SK-N-SH treated with all-trans-retinoic acid at 6 μM for 48 hours (cell line): ENCODE data around the gene TAS2R42.

Experiments used
- ATAC-seq: fragments of 200-7000 bp; cut with Tn5 transposase; 3 replicates; pipeline ENCODE4 v1.9.1; 2020; ENCODE audit warnings: mild to moderate bottlenecking, moderate library complexity
- ARNTL ChIP-seq: fragments of 450-650 bp; formaldehyde crosslinking; IDR thresholded peaks from 2 replicates; pipeline ENCODE4 v1.5.0; 2020; ENCODE audit warnings: low read depth, mild to moderate bottlenecking, moderate library complexity, borderline replicate concordance
- BACH2 ChIP-seq: fragments of 250-450 bp; sonication (Bioruptor Pico); IDR thresholded peaks from 2 replicates; pipeline ENCODE4 v1.9.0; 2021; ENCODE audit warnings: mild to moderate bottlenecking, borderline replicate concordance
- CSDC2 ChIP-seq: fragments of 250-450 bp; sonication (Bioruptor Pico); IDR thresholded peaks from 2 replicates; pipeline ENCODE4 v1.5.0; 2020; ENCODE audit warnings: mild to moderate bottlenecking, moderate library complexity
- ESRRG ChIP-seq: fragments of 250-450 bp; sonication (Bioruptor Pico); IDR thresholded peaks from 2 replicates; pipeline ENCODE4 v1.6.1; 2021; ENCODE audit warnings: mild to moderate bottlenecking
- GLIS3 ChIP-seq: fragments of 250-450 bp; sonication (Bioruptor Pico); IDR thresholded peaks from 2 replicates; pipeline ENCODE4 v1.5.0; 2020; ENCODE audit warnings: mild to moderate bottlenecking, moderate library complexity
- ISL1 ChIP-seq: fragments of 250-450 bp; sonication (Bioruptor Pico); IDR thresholded peaks from 2 replicates; pipeline ENCODE4 v2.1.2; 2022; ENCODE audit warnings: mild to moderate bottlenecking, moderate library complexity
- OSR1 ChIP-seq: fragments of 250-450 bp; sonication (Bioruptor Pico); IDR thresholded peaks from 2 replicates; pipeline ENCODE4 v1.8.0; 2022; ENCODE audit warnings: moderate library complexity, mild to moderate bottlenecking, inconsistent platforms
- PPARA ChIP-seq: fragments of 250-450 bp; sonication (Bioruptor Pico); IDR thresholded peaks from 2 replicates; pipeline ENCODE4 v1.5.0; 2020; ENCODE audit warnings: mild to moderate bottlenecking, borderline replicate concordance
- RARB ChIP-seq: fragments of 250-450 bp; sonication (Bioruptor Pico); IDR thresholded peaks from 2 replicates; pipeline ENCODE4 v1.8.0; 2021; ENCODE audit warnings: mild to moderate bottlenecking, moderate library complexity
- SNAI2 ChIP-seq: fragments of 250-450 bp; sonication (Bioruptor Pico); IDR thresholded peaks from 2 replicates; pipeline ENCODE4 v1.5.0; 2020; ENCODE audit warnings: mild to moderate bottlenecking, moderate library complexity
- TCF4 ChIP-seq: fragments of 250-450 bp; sonication (Bioruptor Pico); IDR thresholded peaks from 2 replicates; pipeline ENCODE4 v1.8.0; 2021; ENCODE audit warnings: mild to moderate bottlenecking, moderate library complexity, borderline replicate concordance
- TOX ChIP-seq: fragments of 250-450 bp; sonication (Bioruptor Pico); IDR thresholded peaks from 2 replicates; pipeline ENCODE4 v1.8.0; 2021; ENCODE audit warnings: mild to moderate bottlenecking, moderate library complexity, borderline replicate concordance
- ZC3H10 ChIP-seq: fragments of 250-450 bp; sonication (Bioruptor Pico); IDR thresholded peaks from 2 replicates; pipeline ENCODE4 v1.5.1; 2021; ENCODE audit warnings: mild to moderate bottlenecking, moderate library complexity
- ZFP3 ChIP-seq: fragments of 250-450 bp; sonication (Bioruptor Pico); IDR thresholded peaks from 2 replicates; pipeline ENCODE4 v1.5.0; 2020; ENCODE audit warnings: mild to moderate bottlenecking, moderate library complexity
- ZFP30 ChIP-seq: fragments of 450-650 bp; formaldehyde crosslinking; IDR thresholded peaks from 2 replicates; pipeline ENCODE4 v1.5.0; 2022; ENCODE audit warnings: mild to moderate bottlenecking, moderate library complexity
- ZNF565 ChIP-seq: fragments of 450-650 bp; formaldehyde crosslinking; conservative IDR thresholded peaks from 2 replicates; pipeline ENCODE4 v1.5.0; 2020; ENCODE audit warnings: low read depth, mild to moderate bottlenecking, moderate library complexity
- ZNF8 ChIP-seq: fragments of 450-650 bp; formaldehyde crosslinking; IDR thresholded peaks from 2 replicates; pipeline ENCODE4 v1.5.0; 2020; ENCODE audit warnings: mild to moderate bottlenecking, moderate library complexity
- TF ChIP-seq, protein P1 (sequence below): fragments of 250-450 bp; sonication (Bioruptor Pico); IDR thresholded peaks from 2 replicates; pipeline ENCODE4 v1.5.1; 2020; ENCODE audit warnings: low read depth, mild to moderate bottlenecking, moderate library complexity
- TF ChIP-seq, protein P2 (sequence below): fragments of 250-450 bp; sonication (Bioruptor Pico); IDR thresholded peaks from 2 replicates; pipeline ENCODE4 v1.8.0; 2020; ENCODE audit warnings: mild to moderate bottlenecking, moderate library complexity, borderline replicate concordance
- TF ChIP-seq, protein P3 (sequence below): fragments of 250-450 bp; sonication (Bioruptor Pico); IDR thresholded peaks from 2 replicates; pipeline ENCODE4 v1.5.1; 2021; ENCODE audit warnings: mild to moderate bottlenecking, moderate library complexity
- TF ChIP-seq, protein P4 (sequence below): fragments of 250-450 bp; sonication (Bioruptor Pico); IDR thresholded peaks from 2 replicates; pipeline ENCODE4 v1.5.0; 2020; ENCODE audit warnings: mild to moderate bottlenecking, moderate library complexity

The TAS2R42 gene

DNA sequence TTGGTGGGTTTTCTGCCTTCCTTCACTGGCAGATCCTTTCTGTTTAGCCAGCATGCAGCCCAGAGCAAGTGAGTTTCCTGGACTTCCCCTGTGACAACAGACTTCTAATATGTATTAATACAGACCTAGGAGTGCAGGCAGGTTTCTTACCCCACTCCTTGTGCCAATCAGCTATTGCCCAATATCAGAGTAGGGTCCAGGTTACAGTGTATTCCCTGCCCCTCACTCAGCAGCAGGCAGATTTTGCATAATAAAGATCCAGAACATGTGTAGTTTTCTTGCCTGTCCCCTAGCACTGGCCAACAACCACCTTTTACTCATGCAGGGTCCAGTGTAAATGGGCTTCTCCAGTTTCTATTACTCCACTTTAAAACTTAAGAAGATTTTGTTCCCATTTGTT, 20.4 kb downstream of the TAS2R42 start:
- TF ChIP-seq GLIS3, result no peak
- TF ChIP-seq ZC3H10 (CRISPR knock-in tag), result no peak
- TF ChIP-seq, protein P1, sequence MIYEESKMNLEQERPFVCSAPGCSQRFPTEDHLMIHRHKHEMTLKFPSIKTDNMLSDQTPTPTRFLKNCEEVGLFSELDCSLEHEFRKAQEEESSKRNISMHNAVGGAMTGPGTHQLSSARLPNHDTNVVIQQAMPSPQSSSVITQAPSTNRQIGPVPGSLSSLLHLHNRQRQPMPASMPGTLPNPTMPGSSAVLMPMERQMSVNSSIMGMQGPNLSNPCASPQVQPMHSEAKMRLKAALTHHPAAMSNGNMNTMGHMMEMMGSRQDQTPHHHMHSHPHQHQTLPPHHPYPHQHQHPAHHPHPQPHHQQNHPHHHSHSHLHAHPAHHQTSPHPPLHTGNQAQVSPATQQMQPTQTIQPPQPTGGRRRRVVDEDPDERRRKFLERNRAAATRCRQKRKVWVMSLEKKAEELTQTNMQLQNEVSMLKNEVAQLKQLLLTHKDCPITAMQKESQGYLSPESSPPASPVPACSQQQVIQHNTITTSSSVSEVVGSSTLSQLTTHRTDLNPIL (CRISPR knock-in tag), result no peak
- no peak for TF ChIP-seq SNAI2 (CRISPR knock-in tag)
- no peak for TF ChIP-seq TOX (CRISPR knock-in tag)
- no peak for ATAC-seq

DNA sequence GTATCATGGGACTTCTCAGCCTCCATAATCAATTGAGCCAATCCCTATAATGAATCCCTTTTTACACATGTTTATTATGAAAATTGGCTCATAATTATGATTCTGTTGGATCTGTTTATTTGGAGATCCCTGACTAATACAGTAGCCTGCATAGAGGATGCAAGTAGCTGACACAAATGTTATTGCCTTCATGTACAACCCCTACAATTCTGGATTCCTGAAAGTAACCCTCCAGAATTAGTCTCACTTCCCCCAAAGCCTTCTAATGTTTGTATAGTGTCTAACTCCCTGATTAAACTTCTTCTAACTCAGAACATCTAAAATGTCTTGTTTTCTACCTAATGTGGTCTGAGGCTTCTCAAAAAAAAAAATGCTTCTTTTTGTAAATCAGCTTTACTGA, 22.4 kb downstream of the TAS2R42 start:
- TF ChIP-seq GLIS3 (no peak), ZNF8 (no peak), BACH2 (CRISPR knock-in tag) (no peak)
- TF ChIP-seq, protein P2, sequence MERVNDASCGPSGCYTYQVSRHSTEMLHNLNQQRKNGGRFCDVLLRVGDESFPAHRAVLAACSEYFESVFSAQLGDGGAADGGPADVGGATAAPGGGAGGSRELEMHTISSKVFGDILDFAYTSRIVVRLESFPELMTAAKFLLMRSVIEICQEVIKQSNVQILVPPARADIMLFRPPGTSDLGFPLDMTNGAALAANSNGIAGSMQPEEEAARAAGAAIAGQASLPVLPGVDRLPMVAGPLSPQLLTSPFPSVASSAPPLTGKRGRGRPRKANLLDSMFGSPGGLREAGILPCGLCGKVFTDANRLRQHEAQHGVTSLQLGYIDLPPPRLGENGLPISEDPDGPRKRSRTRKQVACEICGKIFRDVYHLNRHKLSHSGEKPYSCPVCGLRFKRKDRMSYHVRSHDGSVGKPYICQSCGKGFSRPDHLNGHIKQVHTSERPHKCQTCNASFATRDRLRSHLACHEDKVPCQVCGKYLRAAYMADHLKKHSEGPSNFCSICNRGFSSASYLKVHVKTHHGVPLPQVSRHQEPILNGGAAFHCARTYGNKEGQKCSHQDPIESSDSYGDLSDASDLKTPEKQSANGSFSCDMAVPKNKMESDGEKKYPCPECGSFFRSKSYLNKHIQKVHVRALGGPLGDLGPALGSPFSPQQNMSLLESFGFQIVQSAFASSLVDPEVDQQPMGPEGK, result no peak
- no peak for ATAC-seq

DNA sequence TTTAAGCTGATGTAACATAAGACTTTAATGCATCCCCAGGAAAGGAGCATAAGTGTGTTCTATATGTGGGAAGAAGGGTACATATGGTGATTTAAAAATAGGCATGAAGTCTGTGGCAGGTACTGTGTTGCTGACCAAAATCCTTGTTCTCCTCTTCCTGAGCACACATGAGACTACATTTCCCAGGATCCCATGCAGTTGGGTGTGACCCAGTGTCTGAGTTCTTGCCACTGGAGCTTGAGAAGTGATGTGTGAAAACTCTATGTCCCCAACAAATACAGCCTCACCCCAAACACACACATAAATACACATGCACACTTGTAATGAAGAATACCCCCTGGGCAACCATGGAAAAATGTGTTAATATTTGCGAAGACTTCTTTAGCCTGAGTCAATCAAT, 24.2 kb downstream of the TAS2R42 start:
- no peak for TF ChIP-seq ZFP3 (CRISPR knock-in tag)
- no peak for TF ChIP-seq ESRRG (CRISPR knock-in tag)
- no peak for TF ChIP-seq ZC3H10 (CRISPR knock-in tag)
- TF ChIP-seq RARB (CRISPR knock-in tag), result no peak
- TF ChIP-seq ZFP30 (CRISPR knock-in tag), result no peak
- TF ChIP-seq SNAI2 (CRISPR knock-in tag), result no peak
- no peak for TF ChIP-seq TCF4
- no peak for TF ChIP-seq ARNTL (CRISPR knock-in tag)
- TF ChIP-seq, protein P3, sequence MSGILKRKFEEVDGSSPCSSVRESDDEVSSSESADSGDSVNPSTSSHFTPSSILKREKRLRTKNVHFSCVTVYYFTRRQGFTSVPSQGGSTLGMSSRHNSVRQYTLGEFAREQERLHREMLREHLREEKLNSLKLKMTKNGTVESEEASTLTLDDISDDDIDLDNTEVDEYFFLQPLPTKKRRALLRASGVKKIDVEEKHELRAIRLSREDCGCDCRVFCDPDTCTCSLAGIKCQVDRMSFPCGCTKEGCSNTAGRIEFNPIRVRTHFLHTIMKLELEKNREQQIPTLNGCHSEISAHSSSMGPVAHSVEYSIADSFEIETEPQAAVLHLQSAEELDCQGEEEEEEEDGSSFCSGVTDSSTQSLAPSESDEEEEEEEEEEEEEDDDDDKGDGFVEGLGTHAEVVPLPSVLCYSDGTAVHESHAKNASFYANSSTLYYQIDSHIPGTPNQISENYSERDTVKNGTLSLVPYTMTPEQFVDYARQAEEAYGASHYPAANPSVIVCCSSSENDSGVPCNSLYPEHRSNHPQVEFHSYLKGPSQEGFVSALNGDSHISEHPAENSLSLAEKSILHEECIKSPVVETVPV (CRISPR knock-in tag), result no peak
- no peak for TF ChIP-seq PPARA (CRISPR knock-in tag)
- TF ChIP-seq BACH2 (CRISPR knock-in tag), result no peak
- no peak for TF ChIP-seq CSDC2 (CRISPR knock-in tag)
- TF ChIP-seq TOX (CRISPR knock-in tag), result no peak
- TF ChIP-seq ISL1 (CRISPR knock-in tag), result no peak
- TF ChIP-seq, protein P4, sequence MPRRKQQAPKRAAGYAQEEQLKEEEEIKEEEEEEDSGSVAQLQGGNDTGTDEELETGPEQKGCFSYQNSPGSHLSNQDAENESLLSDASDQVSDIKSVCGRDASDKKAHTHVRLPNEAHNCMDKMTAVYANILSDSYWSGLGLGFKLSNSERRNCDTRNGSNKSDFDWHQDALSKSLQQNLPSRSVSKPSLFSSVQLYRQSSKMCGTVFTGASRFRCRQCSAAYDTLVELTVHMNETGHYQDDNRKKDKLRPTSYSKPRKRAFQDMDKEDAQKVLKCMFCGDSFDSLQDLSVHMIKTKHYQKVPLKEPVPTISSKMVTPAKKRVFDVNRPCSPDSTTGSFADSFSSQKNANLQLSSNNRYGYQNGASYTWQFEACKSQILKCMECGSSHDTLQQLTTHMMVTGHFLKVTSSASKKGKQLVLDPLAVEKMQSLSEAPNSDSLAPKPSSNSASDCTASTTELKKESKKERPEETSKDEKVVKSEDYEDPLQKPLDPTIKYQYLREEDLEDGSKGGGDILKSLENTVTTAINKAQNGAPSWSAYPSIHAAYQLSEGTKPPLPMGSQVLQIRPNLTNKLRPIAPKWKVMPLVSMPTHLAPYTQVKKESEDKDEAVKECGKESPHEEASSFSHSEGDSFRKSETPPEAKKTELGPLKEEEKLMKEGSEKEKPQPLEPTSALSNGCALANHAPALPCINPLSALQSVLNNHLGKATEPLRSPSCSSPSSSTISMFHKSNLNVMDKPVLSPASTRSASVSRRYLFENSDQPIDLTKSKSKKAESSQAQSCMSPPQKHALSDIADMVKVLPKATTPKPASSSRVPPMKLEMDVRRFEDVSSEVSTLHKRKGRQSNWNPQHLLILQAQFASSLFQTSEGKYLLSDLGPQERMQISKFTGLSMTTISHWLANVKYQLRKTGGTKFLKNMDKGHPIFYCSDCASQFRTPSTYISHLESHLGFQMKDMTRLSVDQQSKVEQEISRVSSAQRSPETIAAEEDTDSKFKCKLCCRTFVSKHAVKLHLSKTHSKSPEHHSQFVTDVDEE (CRISPR knock-in tag), result no peak
- no peak for ATAC-seq

DNA sequence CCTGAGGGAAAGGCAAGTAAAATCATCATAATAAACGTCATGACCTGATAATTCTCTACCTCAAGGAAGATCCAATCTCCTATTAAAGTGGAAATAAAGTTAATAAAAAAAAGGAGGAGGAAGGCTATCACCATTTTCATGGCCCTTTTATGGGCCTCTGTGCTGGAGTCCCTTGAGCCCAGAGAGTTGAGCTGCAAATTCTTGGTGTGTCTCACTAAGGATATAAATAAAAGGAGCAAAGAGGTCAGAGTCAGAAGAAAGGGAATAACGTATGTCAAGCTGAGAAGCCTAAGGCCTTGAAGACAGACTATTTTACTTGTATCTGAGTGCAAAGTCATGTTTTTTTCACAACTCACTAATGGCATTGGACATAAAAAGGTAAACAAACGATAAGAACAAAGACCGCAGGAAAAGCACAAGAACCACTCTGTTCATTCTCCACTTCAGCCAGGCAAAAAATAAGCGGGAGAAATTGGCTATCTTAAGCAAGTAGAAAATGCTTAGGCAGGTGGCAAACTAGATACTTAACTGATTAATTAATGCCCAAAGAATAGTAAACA, 27.8 kb downstream of the TAS2R42 start:
- no peak for ATAC-seq
- TF ChIP-seq ESRRG (CRISPR knock-in tag) (no peak), PPARA (CRISPR knock-in tag) (no peak), ARNTL (CRISPR knock-in tag) (no peak), GLIS3 (no peak), ZC3H10 (CRISPR knock-in tag) (no peak), TOX (CRISPR knock-in tag) (no peak), ZFP30 (CRISPR knock-in tag) (no peak), OSR1 (no peak), ZNF565 (CRISPR knock-in tag) (no peak), ZFP3 (CRISPR knock-in tag) (no peak), RARB (CRISPR knock-in tag) (no peak), BACH2 (CRISPR knock-in tag) (no peak)
- TF ChIP-seq, protein P1 (CRISPR knock-in tag), result no peak
- TF ChIP-seq, protein P2, result no peak
- TF ChIP-seq, protein P3 (CRISPR knock-in tag), result no peak
